ENCODE data around the gene NYAP2.

The NYAP2 gene

DNA sequence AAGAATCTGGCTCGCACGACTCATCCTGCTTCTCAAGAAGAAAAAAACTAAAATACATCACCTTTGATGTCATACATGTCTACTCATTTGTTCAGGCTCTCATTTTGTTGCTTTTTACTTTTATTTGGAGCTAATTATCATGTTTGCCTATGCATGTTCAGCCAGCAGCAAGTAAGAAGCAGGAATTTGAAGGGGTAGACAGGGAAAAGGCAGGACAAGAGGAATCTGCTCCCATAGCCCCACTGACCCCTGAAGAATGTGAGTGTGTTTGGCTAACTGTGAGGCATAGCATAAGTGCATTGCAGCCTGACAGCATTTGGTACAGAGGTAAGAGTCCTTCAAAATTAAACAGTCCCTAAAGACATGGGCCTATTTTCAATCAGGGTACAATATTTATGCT is 72.7 kb downstream of the NYAP2 start:
- POLR2A ChIA-PET, result no interaction called here
- DNase-seq (ENCODE audit: extremely low spot score), result no peak

DNA sequence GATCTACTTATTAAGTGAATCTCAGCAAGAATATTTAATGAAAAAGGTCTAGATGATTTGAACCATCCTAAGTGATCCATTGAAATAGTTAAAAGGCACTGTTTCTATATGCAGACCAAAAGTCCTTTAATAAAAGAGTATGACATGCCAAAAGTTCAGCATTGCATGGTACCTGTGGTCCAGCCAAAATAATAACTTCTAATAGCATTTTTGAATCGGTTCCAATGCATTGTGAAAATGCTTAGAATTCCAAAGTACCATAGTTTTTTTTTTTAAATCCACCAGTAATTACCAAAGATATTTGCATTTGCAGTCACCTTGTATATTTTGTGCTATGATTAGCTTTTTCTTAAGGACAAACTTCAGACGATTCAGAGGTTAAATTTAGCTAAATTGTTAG is 79.9 kb downstream of the NYAP2 start:
- CTCF ChIA-PET, result no interaction called here
- no peak for TF ChIP-seq ELF4 (IDR thresholded peaks at IDR 0.05)
- no peak for TF ChIP-seq L3MBTL2 (conservative IDR thresholded peaks at IDR 0.05)
- TF ChIP-seq FOXK2 (IDR thresholded peaks at IDR 0.05), result no peak
- no peak for TF ChIP-seq SUZ12 (IDR thresholded peaks at IDR 0.05)
- no peak for TF ChIP-seq FOXA1 (IDR thresholded peaks at IDR 0.05)
- no peak for TF ChIP-seq ZNF384 (IDR thresholded peaks at IDR 0.05)
- TF ChIP-seq NFRKB (IDR thresholded peaks at IDR 0.05), result no peak
- no peak for TF ChIP-seq CTBP1 (IDR thresholded peaks at IDR 0.05; ENCODE audit: borderline replicate concordance)
- TF ChIP-seq, protein P1, sequence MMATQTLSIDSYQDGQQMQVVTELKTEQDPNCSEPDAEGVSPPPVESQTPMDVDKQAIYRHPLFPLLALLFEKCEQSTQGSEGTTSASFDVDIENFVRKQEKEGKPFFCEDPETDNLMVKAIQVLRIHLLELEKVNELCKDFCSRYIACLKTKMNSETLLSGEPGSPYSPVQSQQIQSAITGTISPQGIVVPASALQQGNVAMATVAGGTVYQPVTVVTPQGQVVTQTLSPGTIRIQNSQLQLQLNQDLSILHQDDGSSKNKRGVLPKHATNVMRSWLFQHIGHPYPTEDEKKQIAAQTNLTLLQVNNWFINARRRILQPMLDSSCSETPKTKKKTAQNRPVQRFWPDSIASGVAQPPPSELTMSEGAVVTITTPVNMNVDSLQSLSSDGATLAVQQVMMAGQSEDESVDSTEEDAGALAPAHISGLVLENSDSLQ (IDR thresholded peaks at IDR 0.05), result no peak
- no peak for TF ChIP-seq BHLHE40 (IDR thresholded peaks at IDR 0.05; ENCODE audit: borderline replicate concordance)
- TF ChIP-seq FOXM1 (IDR thresholded peaks at IDR 0.05; ENCODE audit: borderline replicate concordance), result no peak
- TF ChIP-seq ARNT (IDR thresholded peaks at IDR 0.05), result no peak
- TF ChIP-seq LEF1 (IDR thresholded peaks at IDR 0.05; ENCODE audit: borderline replicate concordance), result no peak
- no peak for TF ChIP-seq TARDBP (IDR thresholded peaks at IDR 0.05)
- TF ChIP-seq HDGF (IDR thresholded peaks at IDR 0.05; ENCODE audit: borderline replicate concordance), result no peak
- TF ChIP-seq SP1 (IDR thresholded peaks at IDR 0.05), result no peak
- POLR2A ChIA-PET, result no interaction called here
- DNase-seq (ENCODE audit: extremely low spot score), result no peak

More for the DNA sequence above, 72.7 kb downstream of the NYAP2 start:
- no peak for TF ChIP-seq CTBP1 (IDR thresholded peaks at IDR 0.05; ENCODE audit: borderline replicate concordance)
- TF ChIP-seq, protein P1 (IDR thresholded peaks at IDR 0.05), result no peak
- TF ChIP-seq ELF4 (IDR thresholded peaks at IDR 0.05), result no peak
- TF ChIP-seq HDGF (IDR thresholded peaks at IDR 0.05; ENCODE audit: borderline replicate concordance), result no peak
- TF ChIP-seq FOXA1 (IDR thresholded peaks at IDR 0.05), result no peak
- no peak for TF ChIP-seq FOXK2 (IDR thresholded peaks at IDR 0.05)
- TF ChIP-seq TARDBP (IDR thresholded peaks at IDR 0.05), result no peak
- no peak for TF ChIP-seq L3MBTL2 (conservative IDR thresholded peaks at IDR 0.05)
- TF ChIP-seq NFRKB (IDR thresholded peaks at IDR 0.05), result no peak
- TF ChIP-seq FOXM1 (IDR thresholded peaks at IDR 0.05; ENCODE audit: borderline replicate concordance), result no peak
- TF ChIP-seq ZNF384 (IDR thresholded peaks at IDR 0.05), result no peak
- CTCF ChIA-PET, result no interaction called here

DNA sequence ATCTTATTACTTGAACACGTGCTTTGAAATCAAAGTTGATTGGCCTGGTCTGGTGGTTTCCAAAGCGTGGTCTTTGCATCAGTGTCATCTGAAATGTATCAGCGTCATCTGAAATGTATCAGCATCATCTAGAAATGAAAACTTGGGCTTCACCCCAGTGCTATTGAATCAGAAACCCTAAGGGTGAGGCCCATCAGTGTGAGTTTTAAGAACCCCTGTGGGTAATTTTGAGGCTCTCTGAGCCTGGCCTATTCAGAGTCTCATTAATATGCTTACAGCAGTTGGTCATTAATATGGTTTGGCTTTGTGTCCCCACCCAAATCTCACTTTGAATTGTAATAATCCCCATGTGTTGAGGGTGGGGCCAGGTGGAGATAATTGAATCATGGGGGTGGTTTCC is 85.2 kb downstream of the NYAP2 start:
- POLR2A ChIA-PET, result no interaction called here
- TF ChIP-seq, protein P1 (IDR thresholded peaks at IDR 0.05), result no peak
- no peak for TF ChIP-seq L3MBTL2 (conservative IDR thresholded peaks at IDR 0.05)
- no peak for TF ChIP-seq SP1 (IDR thresholded peaks at IDR 0.05)
- no peak for TF ChIP-seq FOXM1 (IDR thresholded peaks at IDR 0.05; ENCODE audit: borderline replicate concordance)
- no peak for TF ChIP-seq HDGF (IDR thresholded peaks at IDR 0.05; ENCODE audit: borderline replicate concordance)
- TF ChIP-seq FOXA1 (IDR thresholded peaks at IDR 0.05), result no peak
- TF ChIP-seq SUZ12 (IDR thresholded peaks at IDR 0.05), result no peak
- no peak for TF ChIP-seq ELF4 (IDR thresholded peaks at IDR 0.05)
- TF ChIP-seq TARDBP (IDR thresholded peaks at IDR 0.05), result no peak
- CTCF ChIA-PET, result no interaction called here
- no peak for DNase-seq (ENCODE audit: extremely low spot score)

DNA sequence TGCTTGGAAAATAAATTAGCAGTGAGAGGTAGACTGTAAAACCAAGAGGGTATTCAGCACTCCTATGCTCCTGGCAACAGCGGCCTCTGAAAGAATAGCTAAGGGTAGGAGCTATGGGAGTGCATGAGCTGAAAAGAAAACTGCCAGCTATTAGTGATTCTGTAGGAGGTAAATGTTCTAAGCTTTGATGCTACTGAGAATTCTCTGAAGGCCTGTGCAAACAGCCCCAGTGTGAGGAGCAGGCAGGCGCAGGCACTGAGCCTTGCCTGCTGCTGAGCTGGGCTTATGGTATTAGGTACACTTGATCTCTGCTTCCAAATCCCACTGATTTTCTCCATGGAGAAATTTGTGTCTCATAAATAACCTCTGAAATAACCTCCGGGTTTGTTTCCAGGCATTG is 86.7 kb downstream of the NYAP2 start:
- POLR2A ChIA-PET, result no interaction called here
- CTCF ChIA-PET, result no interaction called here

DNA sequence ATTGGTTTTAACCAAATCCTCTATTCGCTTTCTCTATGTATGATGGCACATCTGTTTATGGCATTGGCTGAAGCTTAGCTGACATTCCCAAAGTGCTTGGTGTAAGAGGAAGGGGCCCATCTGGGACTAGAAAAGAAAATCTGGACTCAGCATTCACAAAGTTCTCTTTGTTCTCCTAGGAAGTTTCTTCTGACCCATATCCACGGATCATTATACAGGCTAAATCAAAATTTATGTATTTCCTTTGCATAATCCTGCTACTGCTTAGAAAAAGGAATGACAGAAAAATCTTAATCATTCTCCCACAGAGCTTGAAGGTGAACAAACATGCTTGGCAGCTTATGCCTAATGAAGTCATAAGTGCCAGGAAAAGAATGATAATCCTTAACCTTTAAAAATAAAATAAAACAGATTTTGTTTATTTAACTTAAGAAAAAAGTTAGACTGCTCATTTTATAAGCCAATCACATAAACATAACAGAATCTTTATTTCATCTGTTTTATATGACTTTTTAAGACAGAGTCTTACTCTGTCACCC is 88.4 kb downstream of the NYAP2 start:
- ChIA-PET CTCF (no interaction called here), POLR2A (no interaction called here)
- DNase-seq (ENCODE audit: extremely low spot score), result no peak
- no peak for TF ChIP-seq ELF4 (IDR thresholded peaks at IDR 0.05)
- no peak for TF ChIP-seq SUZ12 (IDR thresholded peaks at IDR 0.05)
- no peak for TF ChIP-seq CTBP1 (IDR thresholded peaks at IDR 0.05; ENCODE audit: borderline replicate concordance)
- TF ChIP-seq NFRKB (IDR thresholded peaks at IDR 0.05), result no peak
- TF ChIP-seq LEF1 (IDR thresholded peaks at IDR 0.05; ENCODE audit: borderline replicate concordance), result no peak
- no peak for TF ChIP-seq HDGF (IDR thresholded peaks at IDR 0.05; ENCODE audit: borderline replicate concordance)
- TF ChIP-seq, protein P1 (IDR thresholded peaks at IDR 0.05), result no peak
- TF ChIP-seq ARNT (IDR thresholded peaks at IDR 0.05), result no peak
- TF ChIP-seq ZNF384 (IDR thresholded peaks at IDR 0.05), result no peak

More for the DNA sequence above, 86.7 kb downstream of the NYAP2 start:
- TF ChIP-seq, protein P1 (IDR thresholded peaks at IDR 0.05), result no peak
- TF ChIP-seq FOXK2 (IDR thresholded peaks at IDR 0.05) (no peak), BHLHE40 (IDR thresholded peaks at IDR 0.05; ENCODE audit: borderline replicate concordance) (no peak), LEF1 (IDR thresholded peaks at IDR 0.05; ENCODE audit: borderline replicate concordance) (no peak), NFRKB (IDR thresholded peaks at IDR 0.05) (no peak), ELF4 (IDR thresholded peaks at IDR 0.05) (no peak), L3MBTL2 (conservative IDR thresholded peaks at IDR 0.05) (no peak), HDGF (IDR thresholded peaks at IDR 0.05; ENCODE audit: borderline replicate concordance) (no peak), FOXA1 (IDR thresholded peaks at IDR 0.05) (no peak), ZNF384 (IDR thresholded peaks at IDR 0.05) (no peak), ARNT (IDR thresholded peaks at IDR 0.05) (no peak), FOXM1 (IDR thresholded peaks at IDR 0.05; ENCODE audit: borderline replicate concordance) (no peak), SUZ12 (IDR thresholded peaks at IDR 0.05) (no peak), TARDBP (IDR thresholded peaks at IDR 0.05) (no peak), CTBP1 (IDR thresholded peaks at IDR 0.05; ENCODE audit: borderline replicate concordance) (no peak), SP1 (IDR thresholded peaks at IDR 0.05) (no peak)
- no peak for DNase-seq (ENCODE audit: extremely low spot score)

Measured in HEK293T (cell line).